ENCODE results near the gene LRRC34. TPM values are rescaled to one million over a fixed set of nuclear protein-coding genes. Genes with fewer than 3 reads are reported as not detected.

LRRC34 gene
- total and polyA plus RNA-seq, 2 donors (not counting 1 experiment from before 2014, with no cell fraction given): 3.5 to 11.8 TPM

- no peaks in the 10 kb centered on the region for H3K9me3 Mint-ChIP-seq (ENCODE audit: insufficient read depth)
- peaks cover 8% of the 10 kb centered on the region for H4K20me1 ChIP-seq (ENCODE audit: control insufficient read depth, insufficient read depth, low read length, poor library complexity, severe bottlenecking)
- no peak overlapping the region for H3K4me3 Mint-ChIP-seq
- no peaks in the 10 kb centered on the region for H3K27me3 ChIP-seq (replicated peaks in 1 of 4; ENCODE audit: control extremely low read depth in 1 of 4, control insufficient read depth in 3 of 4, insufficient read depth in 4 of 4, low read length in 3 of 4)
- H3K4me1 ChIP-seq (ENCODE audit: control insufficient read depth in 2 of 2, insufficient read depth in 2 of 2, low read length in 2 of 2): peaks cover 0 to 4% of the 10 kb centered on the region in 2 donors
- H3K27ac ChIP-seq (ENCODE audit: low read length in 2 of 2): no peak overlapping the region
- no peak overlapping the region for H3K9ac ChIP-seq (ENCODE audit: low read length)
- ChIA-PET POLR2A (no interaction called here), CTCF (no interaction called here)
- H3K4me3 ChIP-seq (ENCODE audit: control extremely low read depth in 1 of 5, extremely low read depth in 1 of 5, insufficient read depth in 1 of 5, low read depth in 2 of 5, low read length in 4 of 5): no peak overlapping the region
- no peak overlapping the region for H3K27ac Mint-ChIP-seq
- 50% methylated on average over 1 of the region's 2 CpGs for WGBS (ENCODE audit: insufficient coverage)
- intact Hi-C loops (cut with micrococcal nuclease): no loop called here
- TF ChIP-seq EZH2 (IDR thresholded peaks at IDR 0.05; ENCODE audit: borderline replicate concordance, insufficient read depth, low read depth, low read length, poor library complexity, severe bottlenecking): no peak
- TF ChIP-seq CTCF (IDR thresholded peaks at IDR 0.05): no peak
- ATAC-seq (ENCODE audit: low read depth) (no peak), DNase-seq (no peak)
- H3K27me3 Mint-ChIP-seq: no peaks in the 10 kb centered on the region
- H3K36me3 ChIP-seq (replicated peaks in 1 of 2; ENCODE audit: control extremely low read depth in 1 of 2, control insufficient read depth in 1 of 2, extremely low read depth in 1 of 2, insufficient read depth in 2 of 2, low read length in 1 of 2): peaks cover 15 to 76% of the 10 kb centered on the region in 2 experiments
- H3K9me3 ChIP-seq (ENCODE audit: control extremely low read depth in 1 of 3, control insufficient read depth in 2 of 3, insufficient read depth in 1 of 3, low read length in 2 of 3): no peaks in the 10 kb centered on the region
- no peak overlapping the region for H3K4me2 ChIP-seq (replicated peaks; ENCODE audit: low read depth, low read length, poor library complexity, severe bottlenecking)
- peaks cover 39% of the 10 kb centered on the region for H3K79me2 ChIP-seq (ENCODE audit: control insufficient read depth, insufficient read depth, low read length)
- H2AFZ ChIP-seq (ENCODE audit: insufficient read depth, low read depth, low read length, poor library complexity, severe bottlenecking): no peak overlapping the region
- peaks cover 27% of the 10 kb centered on the region for H3K4me1 Mint-ChIP-seq
These were observed 32.0 kb downstream of the LRRC34 start for GRCh38 chr3:169780742-169781141.

- Mint-ChIP-seq H3K4me3 (no peak overlapping the region), H3K4me1 (peaks cover 46% of the 10 kb centered on the region), H3K27me3 (no peaks in the 10 kb centered on the region), H3K27ac (no peak overlapping the region), H3K9me3 (ENCODE audit: insufficient read depth) (no peaks in the 10 kb centered on the region)
- Histone ChIP-seq H3K4me1 (ENCODE audit: control insufficient read depth in 2 of 2, insufficient read depth in 2 of 2, low read length in 2 of 2) (peaks cover 11 to 15% of the 10 kb centered on the region in 2 donors), H3K9me3 (ENCODE audit: control extremely low read depth in 1 of 3, control insufficient read depth in 2 of 3, insufficient read depth in 1 of 3, low read length in 2 of 3) (no peaks in the 10 kb centered on the region), H3K4me3 (ENCODE audit: control extremely low read depth in 1 of 5, extremely low read depth in 1 of 5, insufficient read depth in 1 of 5, low read depth in 2 of 5, low read length in 4 of 5) (no peak overlapping the region), H3K9ac (ENCODE audit: low read length) (no peak overlapping the region), H3K79me2 (ENCODE audit: control insufficient read depth, insufficient read depth, low read length) (peaks cover 64% of the 10 kb centered on the region), H3K36me3 (replicated peaks in 1 of 2; ENCODE audit: control extremely low read depth in 1 of 2, control insufficient read depth in 1 of 2, extremely low read depth in 1 of 2, insufficient read depth in 2 of 2, low read length in 1 of 2) (peaks cover 13 to 75% of the 10 kb centered on the region in 2 experiments), H3K4me2 (replicated peaks; ENCODE audit: low read depth, low read length, poor library complexity, severe bottlenecking) (no peak overlapping the region), H2AFZ (ENCODE audit: insufficient read depth, low read depth, low read length, poor library complexity, severe bottlenecking) (no peak overlapping the region), H3K27ac (ENCODE audit: low read length in 2 of 2) (no peak overlapping the region), H4K20me1 (ENCODE audit: control insufficient read depth, insufficient read depth, low read length, poor library complexity, severe bottlenecking) (peaks cover 8% of the 10 kb centered on the region), H3K27me3 (replicated peaks in 1 of 4; ENCODE audit: control extremely low read depth in 1 of 4, control insufficient read depth in 3 of 4, insufficient read depth in 4 of 4, low read length in 3 of 4) (no peaks in the 10 kb centered on the region)
- ChIA-PET CTCF (no interaction called here), POLR2A (interaction anchor here (0.8 kb wide), 1 partner anchor 329 kb away, joined by 3 read pairs; no protein-coding TSS in a partner anchor)
- 88% methylated on average over 4 of the region's 4 CpGs for WGBS (ENCODE audit: insufficient coverage)
- DNase-seq (no peak), ATAC-seq (ENCODE audit: low read depth) (no peak)
- intact Hi-C loops (cut with micrococcal nuclease): no loop called here
- no peak for TF ChIP-seq EZH2 (IDR thresholded peaks at IDR 0.05; ENCODE audit: borderline replicate concordance, insufficient read depth, low read depth, low read length, poor library complexity, severe bottlenecking)
- TF ChIP-seq CTCF (IDR thresholded peaks at IDR 0.05): no peak
These were observed 34.9 kb downstream of the LRRC34 start for GRCh38 chr3:169777822-169778221.

All from B cell (primary cell).